ENCODE results near the gene CSNK1G2. TPM values are rescaled to one million over a fixed set of nuclear protein-coding genes. Genes with fewer than 3 reads are reported as not detected.

CSNK1G2 gene
- total RNA-seq, 1 experiment from 2014 or later, result 59.2 TPM

DNA sequence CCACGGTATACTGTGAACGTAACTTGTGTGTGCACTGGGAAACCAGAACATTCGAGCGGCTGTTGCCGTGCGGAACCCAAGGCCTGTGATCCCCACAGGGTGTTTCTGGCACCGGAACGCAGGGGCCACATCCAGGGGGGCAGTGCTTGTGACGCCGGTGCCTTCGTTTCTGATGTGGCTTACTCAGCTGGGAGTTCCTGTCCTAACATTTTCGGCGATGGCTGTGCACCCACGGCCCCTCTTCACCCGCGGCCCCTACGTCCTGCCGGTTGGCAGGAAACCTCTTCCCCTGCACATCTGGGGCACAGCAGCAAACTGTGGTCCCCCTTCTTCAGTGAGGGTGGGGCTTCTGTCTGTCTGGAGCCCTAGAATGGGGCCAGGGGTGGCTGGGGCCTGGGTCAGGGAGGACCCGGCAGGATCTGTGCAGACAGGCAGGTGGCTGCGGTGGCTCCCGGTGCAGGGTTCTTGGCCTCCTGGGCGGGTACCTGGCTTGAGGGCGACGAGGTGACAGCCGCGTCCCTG, 26.2 kb downstream of the CSNK1G2 start:
- no peak for TF ChIP-seq CTCF (IDR thresholded peaks at IDR 0.05; ENCODE audit: unreplicated experiment)
- Mint-ChIP-seq H3K4me1 (ENCODE audit: low read depth, unreplicated experiment) (no peaks in the 10 kb centered on the region), H3K27ac (ENCODE audit: unreplicated experiment) (no peak overlapping the region), H3K36me3 (ENCODE audit: insufficient read depth, unreplicated experiment) (peaks cover 11% of the 10 kb centered on the region), H3K4me3 (ENCODE audit: low read depth, unreplicated experiment) (no peak overlapping the region), H3K27me3 (ENCODE audit: unreplicated experiment) (no peaks in the 10 kb centered on the region), H3K9me3 (ENCODE audit: low read depth, unreplicated experiment) (no peaks in the 10 kb centered on the region)
- intact Hi-C loops (cut with micrococcal nuclease; ENCODE audit: unreplicated experiment), result no loop called here
- CTCF ChIA-PET, result no interaction called here
- no peak for DNase-seq
- BruUV-seq (replicated peaks), result no TSS peak

DNA sequence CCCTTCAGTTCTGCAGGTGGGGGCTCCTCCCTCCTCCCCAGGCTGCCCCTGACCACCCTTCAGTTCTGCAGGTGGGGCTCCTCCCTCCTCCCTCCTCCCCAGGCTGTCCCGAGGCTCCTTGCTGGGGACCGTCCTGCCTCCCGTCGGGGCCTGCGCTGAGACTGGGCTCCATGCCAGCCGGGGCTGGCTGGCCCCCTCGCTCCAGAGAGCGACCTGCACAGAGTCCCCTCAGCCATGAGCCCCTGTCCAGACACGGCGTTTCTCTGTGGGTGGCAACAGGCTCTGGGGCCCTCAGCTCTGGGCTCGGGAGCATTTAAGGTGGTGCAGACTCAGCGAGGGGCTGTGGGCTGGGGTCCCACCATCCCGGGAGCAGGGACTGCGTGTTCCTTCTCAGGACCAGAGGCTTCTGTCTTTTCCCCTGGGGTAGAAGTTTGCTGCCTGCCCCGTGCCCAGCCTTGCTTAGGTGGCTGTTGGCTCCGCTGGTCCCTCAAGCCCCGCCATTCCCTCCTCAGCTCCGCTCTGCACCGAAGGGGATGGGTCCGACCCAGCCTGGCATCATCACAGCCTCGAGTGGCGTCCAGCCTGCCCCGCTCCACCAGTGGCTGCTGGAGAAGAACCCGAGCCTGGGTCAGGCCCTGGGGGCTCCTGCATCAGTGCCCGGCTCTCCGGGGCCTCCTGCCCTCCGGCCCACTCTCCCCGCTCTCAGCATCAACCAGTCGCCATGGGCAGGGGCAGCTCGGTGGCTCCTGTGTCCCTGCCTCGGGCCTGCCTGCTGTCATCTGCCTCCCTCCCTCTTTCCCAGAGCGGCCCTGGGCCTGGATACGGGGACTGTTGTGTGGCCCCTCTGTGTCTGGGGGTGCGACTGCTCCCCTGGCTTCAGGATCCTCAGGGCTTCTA, 27.6 kb downstream of the CSNK1G2 start:
- Mint-ChIP-seq H3K4me3 (ENCODE audit: low read depth, unreplicated experiment) (no peak overlapping the region), H3K27ac (ENCODE audit: unreplicated experiment) (no peak overlapping the region), H3K27me3 (ENCODE audit: unreplicated experiment) (no peaks in the 10 kb centered on the region), H3K36me3 (ENCODE audit: insufficient read depth, unreplicated experiment) (peaks cover 17% of the 10 kb centered on the region), H3K9me3 (ENCODE audit: low read depth, unreplicated experiment) (no peaks in the 10 kb centered on the region), H3K4me1 (ENCODE audit: low read depth, unreplicated experiment) (no peaks in the 10 kb centered on the region)
- no peak for DNase-seq
- CTCF ChIA-PET, result no interaction called here
- BruUV-seq (replicated peaks), result no TSS peak
- TF ChIP-seq CTCF (IDR thresholded peaks at IDR 0.05; ENCODE audit: unreplicated experiment), result no peak
- intact Hi-C loops (cut with micrococcal nuclease; ENCODE audit: unreplicated experiment), result no loop called here

- TF ChIP-seq CTCF (IDR thresholded peaks at IDR 0.05; ENCODE audit: unreplicated experiment), result no peak
- CTCF ChIA-PET, result no interaction called here
- Mint-ChIP-seq H3K4me1 (ENCODE audit: low read depth, unreplicated experiment) (no peaks in the 10 kb centered on the region), H3K27ac (ENCODE audit: unreplicated experiment) (no peak overlapping the region), H3K36me3 (ENCODE audit: insufficient read depth, unreplicated experiment) (peaks cover 17% of the 10 kb centered on the region), H3K9me3 (ENCODE audit: low read depth, unreplicated experiment) (no peaks in the 10 kb centered on the region), H3K4me3 (ENCODE audit: low read depth, unreplicated experiment) (no peak overlapping the region), H3K27me3 (ENCODE audit: unreplicated experiment) (no peaks in the 10 kb centered on the region)
- no TSS peak for BruUV-seq (replicated peaks)
- DNase-seq, result no peak
- intact Hi-C loops (cut with micrococcal nuclease; ENCODE audit: unreplicated experiment), result no loop called here
These were observed 28.4 kb downstream of the CSNK1G2 start for GRCh38 chr19:1969176-1970002.

DNA sequence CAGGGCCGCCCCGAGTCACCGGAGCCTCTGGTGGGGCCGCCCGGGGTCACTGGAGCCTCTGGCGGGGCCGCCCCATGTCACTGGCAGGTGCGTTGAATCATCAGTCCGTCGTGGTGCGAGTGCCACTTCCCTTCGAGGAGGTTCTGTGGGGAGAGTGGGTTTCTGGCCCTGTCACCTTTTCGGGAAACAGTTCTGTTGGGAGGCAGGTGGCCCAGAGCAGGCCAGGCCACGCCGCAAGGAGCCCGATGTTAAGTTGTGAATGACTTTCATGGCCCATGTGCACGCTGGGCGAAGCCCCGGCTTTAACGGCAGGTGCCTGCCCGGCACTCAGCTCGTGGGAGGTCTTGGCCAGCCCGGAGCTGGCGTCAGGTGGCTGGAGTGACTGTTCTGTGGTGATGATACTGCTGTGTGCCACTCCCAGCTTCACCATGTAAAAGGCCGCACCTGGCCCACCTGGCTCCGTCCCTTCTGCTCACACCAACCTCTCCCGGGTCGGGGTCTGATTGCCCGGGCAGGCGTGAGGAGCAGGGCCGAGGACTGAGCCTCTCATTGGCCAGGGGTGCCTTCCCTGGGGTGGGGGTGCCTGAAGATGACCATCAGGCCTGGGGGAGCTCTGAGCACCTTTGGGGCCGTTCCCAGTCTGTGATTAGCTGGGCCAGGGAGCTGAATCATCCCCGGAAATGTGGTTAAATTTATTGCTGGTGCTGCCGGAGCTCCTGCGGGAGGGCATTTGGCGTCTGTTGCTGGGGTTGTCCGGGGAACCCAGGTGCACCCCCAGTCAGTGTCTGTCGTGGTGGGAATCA, 29.2 kb downstream of the CSNK1G2 start:
- peaks cover 17% of the 10 kb centered on the region for H3K36me3 Mint-ChIP-seq (ENCODE audit: insufficient read depth, unreplicated experiment)
- TF ChIP-seq CTCF (IDR thresholded peaks at IDR 0.05; ENCODE audit: unreplicated experiment), result no peak
- intact Hi-C loops (cut with micrococcal nuclease; ENCODE audit: unreplicated experiment), result no loop called here
- CTCF ChIA-PET, result no interaction called here
- H3K4me3 Mint-ChIP-seq (ENCODE audit: low read depth, unreplicated experiment), result no peak overlapping the region
- BruUV-seq (replicated peaks), result no TSS peak
- no peak overlapping the region for H3K27ac Mint-ChIP-seq (ENCODE audit: unreplicated experiment)
- no peaks in the 10 kb centered on the region for H3K9me3 Mint-ChIP-seq (ENCODE audit: low read depth, unreplicated experiment)
- H3K27me3 Mint-ChIP-seq (ENCODE audit: unreplicated experiment), result no peaks in the 10 kb centered on the region
- DNase-seq, result no peak
- H3K4me1 Mint-ChIP-seq (ENCODE audit: low read depth, unreplicated experiment), result no peaks in the 10 kb centered on the region
